Fibroblast of lung (primary cell): ENCODE data around the gene TMA7B. TPM values are rescaled to one million over a fixed set of nuclear protein-coding genes. Genes with fewer than 3 reads are reported as not detected.

Experiments used
- DNase-seq, 2 donors: peaks; one replicate each; pipeline versions ENCODE4 v3.0.0 to v3.0.0-alpha.2; 2010; ENCODE audit warnings: low read depth in 2 of 2
- H2AFZ ChIP-seq: 2 replicates; pipeline ENCODE4 v1.5.1; 2012; ENCODE audit warnings: low read length, control low read depth, inconsistent platforms
- H3K27ac ChIP-seq: 2 replicates; pipeline ENCODE4 v1.5.1; 2011; ENCODE audit warnings: low read length, control low read depth; ENCODE audit not compliant: insufficient read depth
- H3K27me3 ChIP-seq: 2 replicates; pipeline ENCODE4 v1.5.1; 2011; ENCODE audit warnings: mild to moderate bottlenecking, low read length; ENCODE audit not compliant: control insufficient read depth, insufficient read depth
- H3K36me3 ChIP-seq: 2 replicates; pipeline ENCODE4 v1.5.1; 2011; ENCODE audit warnings: low read length; ENCODE audit not compliant: control insufficient read depth, insufficient read depth
- H3K4me1 ChIP-seq: 2 replicates; pipeline ENCODE4 v1.5.1; 2011; ENCODE audit warnings: low read length; ENCODE audit not compliant: control insufficient read depth, insufficient read depth; ENCODE audit errors: extremely low read depth
- H3K4me2 ChIP-seq: 2 replicates; pipeline ENCODE4 v1.5.1; 2011; ENCODE audit warnings: low read length, control low read depth; ENCODE audit not compliant: insufficient read depth; ENCODE audit errors: extremely low read depth
- H3K4me3 ChIP-seq, 4 experiments: fragments of 200-600 bp in 1 of 4; sonication (generic) in 1 of 4; replicated peaks in 1 of 4; 2 replicates each; pipeline ENCODE4 v1.5.1; 2011 to 2016; ENCODE audit warnings: low read length in 4 of 4, low read depth in 3 of 4, mild to moderate bottlenecking in 3 of 4, control low read depth in 2 of 4, inconsistent platforms in 1 of 4, mixed read lengths in 1 of 4; ENCODE audit not compliant: insufficient read depth in 1 of 4; ENCODE audit errors: control extremely low read depth in 1 of 4
- H3K79me2 ChIP-seq: 2 replicates; pipeline ENCODE4 v1.5.1; 2012; ENCODE audit warnings: mild to moderate bottlenecking, low read length, inconsistent platforms; ENCODE audit not compliant: control insufficient read depth, insufficient read depth
- H3K9ac ChIP-seq: 2 replicates; pipeline ENCODE4 v1.5.1; 2011; ENCODE audit warnings: mild to moderate bottlenecking, low read length, control low read depth; ENCODE audit not compliant: insufficient read depth
- H3K9me3 ChIP-seq: 2 replicates; pipeline ENCODE4 v1.5.1; 2012; ENCODE audit warnings: low read depth, low read length; ENCODE audit not compliant: control insufficient read depth, insufficient read depth
- H4K20me1 ChIP-seq: 2 replicates; pipeline ENCODE4 v1.5.1; 2011; ENCODE audit warnings: low read length; ENCODE audit not compliant: control insufficient read depth, insufficient read depth; ENCODE audit errors: extremely low read depth
- EZH2 ChIP-seq: IDR thresholded peaks from 2 replicates; pipeline ENCODE4 v1.5.1; 2012; ENCODE audit warnings: low read length, control low read depth, mild to moderate bottlenecking; ENCODE audit errors: missing control alignments
- polyA plus RNA-seq, 2 donors: library from polyadenylated mRNA; depleted of rRNA in 1 of 2; stranded (reverse) in 1 of 2; unstranded in 1 of 2; fragments of >200 nt; gene quantifications; 2 replicates each; pipeline ENCODE4 v1.2.1, GENCODE V29; 2011 to 2012; ENCODE audit warnings: missing spikeins in 1 of 2
- total RNA-seq: library from RNA; depleted of rRNA; stranded (reverse); fragments of >200 nt; gene quantifications from 2 replicates; pipeline ENCODE4 v1.2.1, GENCODE V29; 2014
- TF ChIP-seq, protein P1 (sequence below), 2 donors: IDR thresholded peaks in 1 of 2; conservative IDR thresholded peaks in 1 of 2; 1 replicate in 1 of 2; 2 replicates in 1 of 2; pipeline ENCODE4 v1.5.1; 2011 to 2012; ENCODE audit warnings: low read length in 2 of 2, control low read depth in 1 of 2, inconsistent platforms in 1 of 2, low read depth in 1 of 2, mild to moderate bottlenecking in 1 of 2

The TMA7B gene
- total and polyA plus RNA-seq, 2 donors (not counting 1 experiment from before 2014, with no cell fraction given): not detected

- TF ChIP-seq, protein P1, sequence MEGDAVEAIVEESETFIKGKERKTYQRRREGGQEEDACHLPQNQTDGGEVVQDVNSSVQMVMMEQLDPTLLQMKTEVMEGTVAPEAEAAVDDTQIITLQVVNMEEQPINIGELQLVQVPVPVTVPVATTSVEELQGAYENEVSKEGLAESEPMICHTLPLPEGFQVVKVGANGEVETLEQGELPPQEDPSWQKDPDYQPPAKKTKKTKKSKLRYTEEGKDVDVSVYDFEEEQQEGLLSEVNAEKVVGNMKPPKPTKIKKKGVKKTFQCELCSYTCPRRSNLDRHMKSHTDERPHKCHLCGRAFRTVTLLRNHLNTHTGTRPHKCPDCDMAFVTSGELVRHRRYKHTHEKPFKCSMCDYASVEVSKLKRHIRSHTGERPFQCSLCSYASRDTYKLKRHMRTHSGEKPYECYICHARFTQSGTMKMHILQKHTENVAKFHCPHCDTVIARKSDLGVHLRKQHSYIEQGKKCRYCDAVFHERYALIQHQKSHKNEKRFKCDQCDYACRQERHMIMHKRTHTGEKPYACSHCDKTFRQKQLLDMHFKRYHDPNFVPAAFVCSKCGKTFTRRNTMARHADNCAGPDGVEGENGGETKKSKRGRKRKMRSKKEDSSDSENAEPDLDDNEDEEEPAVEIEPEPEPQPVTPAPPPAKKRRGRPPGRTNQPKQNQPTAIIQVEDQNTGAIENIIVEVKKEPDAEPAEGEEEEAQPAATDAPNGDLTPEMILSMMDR (conservative IDR thresholded peaks at IDR 0.05 in 1 of 2, IDR thresholded peaks at IDR 0.05 in 1 of 2; ENCODE audit: low read depth in 1 of 2, low read length in 2 of 2): no peak
- TF ChIP-seq EZH2: no peak
- Histone ChIP-seq H3K9me3 (no peaks in the 10 kb centered on the region), H3K27ac (no peak overlapping the region), H3K4me2 (no peak overlapping the region), H2AFZ (no peak overlapping the region), H3K79me2 (no peaks in the 10 kb centered on the region), H4K20me1 (peaks cover 1% of the 10 kb centered on the region), H3K27me3 (peaks cover 6% of the 10 kb centered on the region), H3K9ac (no peak overlapping the region), H3K36me3 (no peaks in the 10 kb centered on the region), H3K4me1 (no peaks in the 10 kb centered on the region), H3K4me3 (no peak overlapping the region)
- no peak for DNase-seq
Observed at GRCh38 chr22:39935116-39935515, 25.1 kb upstream of the TMA7B start.

- Histone ChIP-seq H2AFZ (no peak overlapping the region), H3K4me3 (no peak overlapping the region), H3K9me3 (no peaks in the 10 kb centered on the region), H3K9ac (no peak overlapping the region), H3K4me1 (no peaks in the 10 kb centered on the region), H3K4me2 (no peak overlapping the region), H3K36me3 (no peaks in the 10 kb centered on the region), H3K27me3 (peaks cover 6% of the 10 kb centered on the region), H3K79me2 (no peaks in the 10 kb centered on the region), H3K27ac (no peak overlapping the region), H4K20me1 (peaks cover 1% of the 10 kb centered on the region)
- TF ChIP-seq EZH2: no peak
- TF ChIP-seq, protein P1 (conservative IDR thresholded peaks at IDR 0.05 in 1 of 2, IDR thresholded peaks at IDR 0.05 in 1 of 2; ENCODE audit: low read depth in 1 of 2, low read length in 2 of 2): no peak
- DNase-seq: no peak
Observed at GRCh38 chr22:39935612-39936011, 24.6 kb upstream of the TMA7B start.

DNA sequence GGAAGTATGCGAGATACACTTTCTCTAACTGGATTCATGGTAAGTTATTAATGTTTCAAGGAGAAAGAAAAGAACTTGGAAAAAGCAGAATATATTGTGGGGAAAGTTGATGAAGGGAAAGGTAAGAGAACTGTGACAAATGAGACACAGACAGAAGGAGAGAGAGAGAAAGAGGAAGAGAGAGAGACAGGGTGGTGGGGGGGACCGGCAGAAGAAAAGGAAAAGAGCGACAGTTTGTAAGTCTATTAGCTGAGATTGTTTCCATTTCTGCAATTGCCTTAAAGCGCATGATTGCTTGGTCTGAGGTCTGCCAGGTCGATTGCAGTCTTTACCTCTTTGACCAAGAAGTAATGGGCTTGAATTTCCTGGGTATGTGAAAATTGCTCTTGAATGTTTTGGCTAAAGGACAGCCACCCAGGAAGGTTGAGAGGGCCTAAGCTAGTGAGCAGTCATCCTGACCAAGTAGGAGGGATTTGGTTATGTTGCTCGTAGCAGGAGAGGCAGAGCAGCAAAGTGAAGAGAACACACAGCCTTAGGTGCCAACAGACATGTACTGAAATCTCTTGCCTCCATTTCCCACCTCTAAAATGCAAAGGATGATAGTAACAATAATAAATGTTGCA lies 23.6 kb upstream of the TMA7B start:
- no peak for TF ChIP-seq EZH2
- TF ChIP-seq, protein P1 (conservative IDR thresholded peaks at IDR 0.05 in 1 of 2, IDR thresholded peaks at IDR 0.05 in 1 of 2; ENCODE audit: low read depth in 1 of 2, low read length in 2 of 2): no peak
- Histone ChIP-seq H3K4me2 (no peak overlapping the region), H3K79me2 (no peaks in the 10 kb centered on the region), H4K20me1 (peaks cover 1% of the 10 kb centered on the region), H3K27ac (no peak overlapping the region), H3K4me1 (no peaks in the 10 kb centered on the region), H3K9ac (no peak overlapping the region), H3K36me3 (no peaks in the 10 kb centered on the region), H3K27me3 (peaks cover 6% of the 10 kb centered on the region), H3K9me3 (no peaks in the 10 kb centered on the region), H3K4me3 (no peak overlapping the region), H2AFZ (no peak overlapping the region)
- DNase-seq: no peak
